Left renal pelvis (tissue), 4 donors: ENCODE results near the gene CYP4A22. TPM values are rescaled to one million over a fixed set of nuclear protein-coding genes. Genes with fewer than 3 reads are reported as not detected.
"Not testable (repeated sequence)": the region's sequence is repeated elsewhere in the genome, so short reads cannot be mapped to it uniquely, and the experiment has no call there.

ENCODE experiments used
- DNase-seq, 4 donors: peaks; one replicate each; pipeline ENCODE4 v3.0.0-alpha.2; 2013; ENCODE audit warnings: low read depth in 4 of 4, low spot score in 3 of 4
- polyA plus RNA-seq, 4 donors: library from polyadenylated mRNA; unstranded; fragments of 120-200 nt; gene quantifications; one replicate each; pipeline ENCODE4 v1.2.1, GENCODE V29; 2013; ENCODE audit not compliant: insufficient read length in 4 of 4

The CYP4A22 gene
- 1 to 10 TPM in 3 of 4 donors, under 1 TPM in 1; 0.53 to 8.2 (median 4.3) TPM for polyA plus RNA-seq

- DNase-seq: no peak
Observed at GRCh38 chr1:47137198-47137597, at the start of gene CYP4A22. Gene CYP4A22, plus strand, starts transcription at chr1:47137441. Its CDS starts 45 bp downstream, at chr1:47137486.

GRCh38 chr1:47089356-47089755, 47.9 kb upstream of the CYP4A22 start:
- peak in 1 of 4 donors; percentile 2 for DNase-seq

GRCh38 chr1:47091476-47091875, 45.8 kb upstream of the CYP4A22 start:
- not testable (repeated sequence) for DNase-seq

GRCh38 chr1:47104816-47105215, 32.4 kb upstream of the CYP4A22 start:
- no peak for DNase-seq

GRCh38 chr1:47106792-47107191, 30.4 kb upstream of the CYP4A22 start:
- DNase-seq: no peak

GRCh38 chr1:47107851-47108574, 29.2 kb upstream of the CYP4A22 start:
- DNase-seq: not testable (repeated sequence)

GRCh38 chr1:47109482-47109881, 27.8 kb upstream of the CYP4A22 start:
- not testable (repeated sequence) for DNase-seq

GRCh38 chr1:47113178-47113577, 24.1 kb upstream of the CYP4A22 start:
- no peak for DNase-seq

- not testable (repeated sequence) for DNase-seq
Observed at GRCh38 chr1:47121039-47121438, 16.2 kb upstream of the CYP4A22 start.

- not testable (repeated sequence) for DNase-seq
Observed at GRCh38 chr1:47124834-47125233, 12.4 kb upstream of the CYP4A22 start.

GRCh38 chr1:47126997-47127396, 10.2 kb upstream of the CYP4A22 start:
- not testable (repeated sequence) for DNase-seq

- no peak for DNase-seq
Observed at GRCh38 chr1:47128221-47128620, 9.0 kb upstream of the CYP4A22 start.

GRCh38 chr1:47128854-47129253, 8.4 kb upstream of the CYP4A22 start:
- DNase-seq: not testable (repeated sequence)

GRCh38 chr1:47129489-47130230, 7.6 kb upstream of the CYP4A22 start:
- DNase-seq: not testable (repeated sequence)

- DNase-seq: not testable (repeated sequence)
Observed at GRCh38 chr1:47132665-47133064, 4.6 kb upstream of the CYP4A22 start.

- no peak for DNase-seq
Observed at GRCh38 chr1:47137925-47138615, 829 bp downstream of the CYP4A22 start.

GRCh38 chr1:47140358-47140757, 3.1 kb downstream of the CYP4A22 start:
- not testable (repeated sequence) for DNase-seq

- not testable (repeated sequence) for DNase-seq
Observed at GRCh38 chr1:47143654-47144053, 6.4 kb downstream of the CYP4A22 start.

- not testable (repeated sequence) for DNase-seq
Observed at GRCh38 chr1:47146495-47146894, 9.3 kb downstream of the CYP4A22 start.

GRCh38 chr1:47147047-47147785, 10.0 kb downstream of the CYP4A22 start:
- DNase-seq: no peak
